H1 (cell line): ENCODE data around the gene GRIA3.

Experiments
- EZH2 ChIP-seq: fragments of 200-600 bp; sonication (generic); IDR thresholded peaks from 2 replicates; pipeline ENCODE4 v1.7.1; 2012; ENCODE audit warnings: low read depth, mild to moderate bottlenecking, moderate library complexity, low read length, inconsistent platforms; ENCODE audit not compliant: severe bottlenecking
- TF ChIP-seq, protein P1 (sequence below), 3 experiments: IDR thresholded peaks; 1 replicate in 2 of 3; 2 replicates in 1 of 3; pipeline versions ENCODE4 v1.5.1 to v1.6.1; 2011; ENCODE audit warnings: low read length in 3 of 3, mild to moderate bottlenecking in 3 of 3, inconsistent platforms in 2 of 3, low read depth in 1 of 3, moderate library complexity in 1 of 3; ENCODE audit not compliant: insufficient read depth in 1 of 3; ENCODE audit errors: control extremely low read depth in 1 of 3

DNA sequence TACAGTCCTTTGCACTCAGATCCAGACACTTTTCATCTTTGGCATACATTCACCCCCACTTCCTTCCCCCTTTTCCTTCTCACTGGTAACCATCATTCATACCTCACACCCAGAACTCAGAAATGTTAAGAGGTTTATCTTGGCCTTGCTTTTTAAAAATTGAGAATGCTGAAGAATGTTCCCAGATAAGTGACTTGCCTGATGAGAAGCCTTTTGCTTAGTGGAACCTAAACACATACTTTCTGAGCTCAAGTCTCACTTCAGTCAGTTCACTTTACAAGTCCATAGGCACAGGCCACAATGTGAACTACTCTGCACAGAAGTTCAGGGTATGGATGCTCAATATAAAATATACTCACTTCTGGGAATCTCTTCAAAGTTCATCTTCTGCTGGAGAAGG lies 129.4 kb downstream of the GRIA3 start:
- TF ChIP-seq, protein P1, sequence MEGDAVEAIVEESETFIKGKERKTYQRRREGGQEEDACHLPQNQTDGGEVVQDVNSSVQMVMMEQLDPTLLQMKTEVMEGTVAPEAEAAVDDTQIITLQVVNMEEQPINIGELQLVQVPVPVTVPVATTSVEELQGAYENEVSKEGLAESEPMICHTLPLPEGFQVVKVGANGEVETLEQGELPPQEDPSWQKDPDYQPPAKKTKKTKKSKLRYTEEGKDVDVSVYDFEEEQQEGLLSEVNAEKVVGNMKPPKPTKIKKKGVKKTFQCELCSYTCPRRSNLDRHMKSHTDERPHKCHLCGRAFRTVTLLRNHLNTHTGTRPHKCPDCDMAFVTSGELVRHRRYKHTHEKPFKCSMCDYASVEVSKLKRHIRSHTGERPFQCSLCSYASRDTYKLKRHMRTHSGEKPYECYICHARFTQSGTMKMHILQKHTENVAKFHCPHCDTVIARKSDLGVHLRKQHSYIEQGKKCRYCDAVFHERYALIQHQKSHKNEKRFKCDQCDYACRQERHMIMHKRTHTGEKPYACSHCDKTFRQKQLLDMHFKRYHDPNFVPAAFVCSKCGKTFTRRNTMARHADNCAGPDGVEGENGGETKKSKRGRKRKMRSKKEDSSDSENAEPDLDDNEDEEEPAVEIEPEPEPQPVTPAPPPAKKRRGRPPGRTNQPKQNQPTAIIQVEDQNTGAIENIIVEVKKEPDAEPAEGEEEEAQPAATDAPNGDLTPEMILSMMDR (IDR thresholded peaks at IDR 0.05; ENCODE audit: control extremely low read depth in 1 of 3, insufficient read depth in 1 of 3, low read depth in 1 of 3, low read length in 3 of 3) = no peak
- TF ChIP-seq EZH2 = no peak
